GM12878 (cell line): ENCODE measurements around the gene TBC1D19.

Experiments used
- CTCF ChIP-seq, 3 experiments: IDR thresholded peaks in 2 of 3; conservative IDR thresholded peaks in 1 of 3; 2 replicates each; pipeline ENCODE4 v1.5.1; 2011; ENCODE audit warnings: low read depth in 3 of 3, low read length in 3 of 3, mild to moderate bottlenecking in 3 of 3, control low read depth in 2 of 3, moderate library complexity in 2 of 3, inconsistent platforms in 1 of 3, mixed read lengths in 1 of 3; ENCODE audit not compliant: control insufficient read depth in 2 of 3, insufficient read depth in 1 of 3; ENCODE audit errors: extremely low read depth in 1 of 3
- EP300 ChIP-seq, 2 experiments: fragments of 150-350 bp in 1 of 2; IDR thresholded peaks; 2 replicates each; pipeline ENCODE4 v1.6.1; 2011 to 2012; ENCODE audit warnings: low read depth in 2 of 2, low read length in 2 of 2, borderline replicate concordance in 1 of 2, improper control_type of control experiment in 1 of 2, inconsistent platforms in 1 of 2; ENCODE audit not compliant: control insufficient read depth in 1 of 2
- ETV6 ChIP-seq, 2 experiments: fragments of 450-650 bp in 1 of 2; IDR thresholded peaks in 1 of 2; conservative IDR thresholded peaks in 1 of 2; 2 replicates each; pipeline ENCODE4 v1.6.1; 2014; ENCODE audit warnings: antibody characterized with exemption in 1 of 2, borderline replicate concordance in 1 of 2, low read depth in 1 of 2, mild to moderate bottlenecking in 1 of 2, moderate library complexity in 1 of 2
- JUND ChIP-seq: IDR thresholded peaks from 2 replicates; pipeline ENCODE4 v1.6.1; 2012; ENCODE audit warnings: low read depth, mild to moderate bottlenecking, low read length, improper control_type of control experiment, moderate library complexity
- MYC ChIP-seq: IDR thresholded peaks from 2 replicates; pipeline ENCODE4 v1.6.1; 2011; ENCODE audit warnings: mild to moderate bottlenecking, low read length, moderate library complexity, inconsistent platforms; ENCODE audit not compliant: insufficient read depth, insufficient replicate concordance, insufficient read length, severe bottlenecking
- POLR2A ChIP-seq: IDR thresholded peaks from 2 replicates; pipeline ENCODE4 v1.6.1; 2011; ENCODE audit warnings: low read depth, mild to moderate bottlenecking, low read length
- SKIL ChIP-seq: fragments of 450-650 bp; IDR thresholded peaks from 2 replicates; pipeline ENCODE4 v1.6.1; 2017; ENCODE audit warnings: mild to moderate bottlenecking, low read depth, inconsistent platforms; ENCODE audit not compliant: poor library complexity, severe bottlenecking
- TF ChIP-seq, protein P1 (sequence below): IDR thresholded peaks from 2 replicates; pipeline ENCODE4 v1.6.1; 2012; ENCODE audit warnings: mild to moderate bottlenecking, low read depth, low read length
- TF ChIP-seq, protein P2 (sequence below): fragments of 450-650 bp; IDR thresholded peaks from 2 replicates; pipeline ENCODE4 v1.6.1; 2016; ENCODE audit warnings: mild to moderate bottlenecking

DNA sequence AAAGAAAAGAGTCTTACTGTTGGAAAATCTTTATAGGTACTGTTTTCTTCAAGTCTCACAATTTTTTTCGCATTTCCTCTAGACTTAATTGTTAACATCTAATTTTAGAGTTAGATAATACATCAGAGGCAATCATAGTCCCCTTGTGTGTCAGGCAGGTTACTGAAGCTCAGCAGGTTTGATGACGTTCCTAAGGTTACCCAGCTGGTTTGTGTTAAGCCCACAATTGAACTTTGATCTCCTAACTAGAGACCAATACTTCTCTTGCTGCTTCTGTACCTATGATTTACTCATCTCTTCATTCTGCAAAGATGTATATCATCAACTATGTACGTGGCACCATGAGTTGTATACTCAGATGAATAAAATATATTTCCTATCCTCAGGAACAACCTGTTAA, 145.1 kb downstream of the TBC1D19 start:
- TF ChIP-seq EP300 (IDR thresholded peaks at IDR 0.05; ENCODE audit: borderline replicate concordance in 1 of 2, control insufficient read depth in 1 of 2, low read depth in 2 of 2, low read length in 2 of 2) (no peak), SKIL (no peak), CTCF (IDR thresholded peaks at IDR 0.05 in 2 of 3, conservative IDR thresholded peaks at IDR 0.05 in 1 of 3; ENCODE audit: control insufficient read depth in 2 of 3, extremely low read depth in 1 of 3, insufficient read depth in 1 of 3, low read depth in 3 of 3, low read length in 3 of 3) (no peak), ETV6 (conservative IDR thresholded peaks at IDR 0.05 in 1 of 2, IDR thresholded peaks at IDR 0.05 in 1 of 2; ENCODE audit: borderline replicate concordance in 1 of 2, low read depth in 1 of 2) (no peak), POLR2A (no peak), MYC (no peak), JUND (no peak)
- TF ChIP-seq, protein P1, sequence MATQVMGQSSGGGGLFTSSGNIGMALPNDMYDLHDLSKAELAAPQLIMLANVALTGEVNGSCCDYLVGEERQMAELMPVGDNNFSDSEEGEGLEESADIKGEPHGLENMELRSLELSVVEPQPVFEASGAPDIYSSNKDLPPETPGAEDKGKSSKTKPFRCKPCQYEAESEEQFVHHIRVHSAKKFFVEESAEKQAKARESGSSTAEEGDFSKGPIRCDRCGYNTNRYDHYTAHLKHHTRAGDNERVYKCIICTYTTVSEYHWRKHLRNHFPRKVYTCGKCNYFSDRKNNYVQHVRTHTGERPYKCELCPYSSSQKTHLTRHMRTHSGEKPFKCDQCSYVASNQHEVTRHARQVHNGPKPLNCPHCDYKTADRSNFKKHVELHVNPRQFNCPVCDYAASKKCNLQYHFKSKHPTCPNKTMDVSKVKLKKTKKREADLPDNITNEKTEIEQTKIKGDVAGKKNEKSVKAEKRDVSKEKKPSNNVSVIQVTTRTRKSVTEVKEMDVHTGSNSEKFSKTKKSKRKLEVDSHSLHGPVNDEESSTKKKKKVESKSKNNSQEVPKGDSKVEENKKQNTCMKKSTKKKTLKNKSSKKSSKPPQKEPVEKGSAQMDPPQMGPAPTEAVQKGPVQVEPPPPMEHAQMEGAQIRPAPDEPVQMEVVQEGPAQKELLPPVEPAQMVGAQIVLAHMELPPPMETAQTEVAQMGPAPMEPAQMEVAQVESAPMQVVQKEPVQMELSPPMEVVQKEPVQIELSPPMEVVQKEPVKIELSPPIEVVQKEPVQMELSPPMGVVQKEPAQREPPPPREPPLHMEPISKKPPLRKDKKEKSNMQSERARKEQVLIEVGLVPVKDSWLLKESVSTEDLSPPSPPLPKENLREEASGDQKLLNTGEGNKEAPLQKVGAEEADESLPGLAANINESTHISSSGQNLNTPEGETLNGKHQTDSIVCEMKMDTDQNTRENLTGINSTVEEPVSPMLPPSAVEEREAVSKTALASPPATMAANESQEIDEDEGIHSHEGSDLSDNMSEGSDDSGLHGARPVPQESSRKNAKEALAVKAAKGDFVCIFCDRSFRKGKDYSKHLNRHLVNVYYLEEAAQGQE = no peak
- TF ChIP-seq, protein P2, sequence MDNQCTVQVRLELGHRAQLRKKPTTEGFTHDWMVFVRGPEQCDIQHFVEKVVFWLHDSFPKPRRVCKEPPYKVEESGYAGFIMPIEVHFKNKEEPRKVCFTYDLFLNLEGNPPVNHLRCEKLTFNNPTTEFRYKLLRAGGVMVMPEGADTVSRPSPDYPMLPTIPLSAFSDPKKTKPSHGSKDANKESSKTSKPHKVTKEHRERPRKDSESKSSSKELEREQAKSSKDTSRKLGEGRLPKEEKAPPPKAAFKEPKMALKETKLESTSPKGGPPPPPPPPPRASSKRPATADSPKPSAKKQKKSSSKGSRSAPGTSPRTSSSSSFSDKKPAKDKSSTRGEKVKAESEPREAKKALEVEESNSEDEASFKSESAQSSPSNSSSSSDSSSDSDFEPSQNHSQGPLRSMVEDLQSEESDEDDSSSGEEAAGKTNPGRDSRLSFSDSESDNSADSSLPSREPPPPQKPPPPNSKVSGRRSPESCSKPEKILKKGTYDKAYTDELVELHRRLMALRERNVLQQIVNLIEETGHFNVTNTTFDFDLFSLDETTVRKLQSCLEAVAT = no peak
